GM12878 (cell line): ENCODE data around the gene ACSF3.

Experiments used
- ATF3 ChIP-seq: IDR thresholded peaks from 2 replicates; pipeline ENCODE4 v1.6.1; 2011; ENCODE audit warnings: low read depth, mild to moderate bottlenecking, low read length, moderate library complexity, borderline replicate concordance; ENCODE audit errors: extremely low read depth
- BACH1 ChIP-seq: fragments of 450-650 bp; IDR thresholded peaks from 2 replicates; pipeline ENCODE4 v1.6.1; 2017; ENCODE audit warnings: mild to moderate bottlenecking, borderline replicate concordance
- CREB1 ChIP-seq: IDR thresholded peaks from 2 replicates; pipeline ENCODE4 v1.6.1; 2012; ENCODE audit warnings: low read depth, mild to moderate bottlenecking, inconsistent platforms
- ETV6 ChIP-seq, 2 experiments: fragments of 450-650 bp in 1 of 2; IDR thresholded peaks in 1 of 2; conservative IDR thresholded peaks in 1 of 2; 2 replicates each; pipeline ENCODE4 v1.6.1; 2014; ENCODE audit warnings: antibody characterized with exemption in 1 of 2, borderline replicate concordance in 1 of 2, low read depth in 1 of 2, mild to moderate bottlenecking in 1 of 2, moderate library complexity in 1 of 2
- EZH2 ChIP-seq: IDR thresholded peaks from 2 replicates; pipeline ENCODE4 v1.6.1; 2012; ENCODE audit warnings: low read depth, mild to moderate bottlenecking, control low read depth, inconsistent platforms, low read length, borderline replicate concordance; ENCODE audit not compliant: control insufficient read depth
- MAX ChIP-seq: IDR thresholded peaks from 2 replicates; pipeline ENCODE4 v1.6.1; 2012; ENCODE audit warnings: low read depth, low read length, improper control_type of control experiment
- NR2C2 ChIP-seq: IDR thresholded peaks from 2 replicates; pipeline ENCODE4 v1.6.1; 2011; ENCODE audit warnings: borderline replicate concordance, low read depth; ENCODE audit not compliant: control insufficient read depth, insufficient read length
- POLR2AphosphoS2 ChIP-seq: IDR thresholded peaks from 2 replicates; pipeline ENCODE4 v1.6.1; 2011; ENCODE audit warnings: low read depth, mild to moderate bottlenecking, low read length, improper control_type of control experiment, moderate library complexity
- RFX5 ChIP-seq: IDR thresholded peaks from 2 replicates; pipeline ENCODE4 v1.6.1; 2011; ENCODE audit warnings: low read depth, low read length, improper control_type of control experiment
- SPI1 ChIP-seq: IDR thresholded peaks from 2 replicates; pipeline ENCODE4 v1.6.1; 2011; ENCODE audit warnings: low read depth, mild to moderate bottlenecking, low read length, moderate library complexity, borderline replicate concordance; ENCODE audit not compliant: insufficient read depth
- TAF1 ChIP-seq: IDR thresholded peaks from 2 replicates; pipeline ENCODE4 v1.6.1; 2011; ENCODE audit warnings: mild to moderate bottlenecking, low read depth, low read length, borderline replicate concordance
- TCF7 ChIP-seq: IDR thresholded peaks from 2 replicates; pipeline ENCODE4 v1.6.1; 2014; ENCODE audit warnings: antibody characterized with exemption, borderline replicate concordance
- ZNF274 ChIP-seq: IDR thresholded peaks from one replicate; pipeline ENCODE4 v1.8.0; 2011; ENCODE audit not compliant: insufficient read length, insufficient read depth

GRCh38 chr16:89201439-89202377 lies 108.1 kb downstream of the ACSF3 start:
- TF ChIP-seq TAF1 (no peak), ZNF274 (no peak), NR2C2 (no peak), CREB1 (no peak), TCF7 (no peak), POLR2AphosphoS2 (no peak), MAX (no peak), BACH1 (no peak), RFX5 (no peak), ETV6 (conservative IDR thresholded peaks at IDR 0.05 in 1 of 2, IDR thresholded peaks at IDR 0.05 in 1 of 2; ENCODE audit: borderline replicate concordance in 1 of 2, low read depth in 1 of 2) (no peak), EZH2 (no peak), SPI1 (no peak), ATF3 (no peak)
